Measurements from ENCODE around the gene MAST2. TPM values are rescaled to one million over a fixed set of nuclear protein-coding genes. Genes with fewer than 3 reads are reported as not detected.

Gene MAST2
- total RNA-seq, 2 donors from 2014 or later = 25.2 to 81.3 TPM

- Histone ChIP-seq H3K36me3 (peaks cover 0 to under 1% of the 10 kb centered on the region in 2 donors), H3K4me1 (replicated peaks) (no peaks in the 10 kb centered on the region), H3K27ac (no peak overlapping the region), H3K27me3 (replicated peaks; ENCODE audit: insufficient read depth) (no peaks in the 10 kb centered on the region), H3K9me3 (no peaks in the 10 kb centered on the region), H3K4me3 (no peak overlapping the region)
- TF ChIP-seq CTCF (IDR thresholded peaks at IDR 0.05) = no peak
- TF ChIP-seq POLR2AphosphoS5 (IDR thresholded peaks at IDR 0.05) = no peak
- TF ChIP-seq POLR2A (IDR thresholded peaks at IDR 0.05) = no peak
- DNase-seq (ENCODE audit: low spot score) = no peak
- WGBS = 97% methylated on average over 3 of the region's 3 CpGs
- intact Hi-C loops (cut with DNase I) = no loop called here
Measured at GRCh38 chr1:46013581-46013980, 210.2 kb downstream of the MAST2 start.

GRCh38 chr1:46017876-46018503 is 214.6 kb downstream of the MAST2 start:
- no peak overlapping the region for H3K4me3 ChIP-seq
- intact Hi-C loops (cut with DNase I) = no loop called here
- H3K27ac ChIP-seq = no peak overlapping the region
- H3K4me1 ChIP-seq (replicated peaks) = no peaks in the 10 kb centered on the region
- DNase-seq (ENCODE audit: low spot score) = no peak
- no peaks in the 10 kb centered on the region for H3K36me3 ChIP-seq
- WGBS = 92% methylated on average over 6 of the region's 6 CpGs
- H3K27me3 ChIP-seq (replicated peaks; ENCODE audit: insufficient read depth) = no peaks in the 10 kb centered on the region
- TF ChIP-seq CTCF (IDR thresholded peaks at IDR 0.05) (no peak), POLR2A (IDR thresholded peaks at IDR 0.05) (no peak), POLR2AphosphoS5 (IDR thresholded peaks at IDR 0.05) (no peak)
- no peaks in the 10 kb centered on the region for H3K9me3 ChIP-seq

- WGBS = 92% methylated on average over 7 of the region's 7 CpGs
- DNase-seq (ENCODE audit: low spot score) = no peak
- Histone ChIP-seq H3K36me3 (no peaks in the 10 kb centered on the region), H3K4me1 (replicated peaks) (no peaks in the 10 kb centered on the region), H3K27ac (no peak overlapping the region), H3K4me3 (no peak overlapping the region), H3K27me3 (replicated peaks; ENCODE audit: insufficient read depth) (no peaks in the 10 kb centered on the region), H3K9me3 (no peaks in the 10 kb centered on the region)
- intact Hi-C loops (cut with DNase I) = no loop called here
- TF ChIP-seq POLR2A (IDR thresholded peaks at IDR 0.05) = no peak
- TF ChIP-seq CTCF (IDR thresholded peaks at IDR 0.05) = no peak
- TF ChIP-seq POLR2AphosphoS5 (IDR thresholded peaks at IDR 0.05) = no peak
Measured at GRCh38 chr1:46019348-46019747, 215.9 kb downstream of the MAST2 start.

GRCh38 chr1:46020010-46020409 is 216.6 kb downstream of the MAST2 start:
- TF ChIP-seq CTCF (IDR thresholded peaks at IDR 0.05) = no peak
- no peak for TF ChIP-seq POLR2A (IDR thresholded peaks at IDR 0.05)
- TF ChIP-seq POLR2AphosphoS5 (IDR thresholded peaks at IDR 0.05) = peak; percentile 39
- Histone ChIP-seq H3K9me3 (no peaks in the 10 kb centered on the region), H3K27ac (no peak overlapping the region), H3K4me1 (replicated peaks) (no peaks in the 10 kb centered on the region), H3K36me3 (no peaks in the 10 kb centered on the region), H3K4me3 (no peak overlapping the region), H3K27me3 (replicated peaks; ENCODE audit: insufficient read depth) (no peaks in the 10 kb centered on the region)
- no peak for DNase-seq (ENCODE audit: low spot score)
- intact Hi-C loops (cut with DNase I) = no loop called here
- WGBS = 69% methylated on average over 4 of the region's 4 CpGs

All from prostate gland (tissue), 2 donors.